ENCODE data around the gene REX1BD. TPM values are rescaled to one million over a fixed set of nuclear protein-coding genes. Genes with fewer than 3 reads are reported as not detected.
A peak's percentile ranks its signal among the peaks of the same experiment; 100 is the strongest.

Gene REX1BD
- total RNA-seq, 4 donors from 2014 or later: 77.0 to 86.7 (median 82.6) TPM

- Histone ChIP-seq H3K9me3 (no peaks in the 10 kb centered on the region), H3K27ac (peak within 1 kb of the TSS; percentile 90), H3K36me3 (peaks cover 22% of the 10 kb centered on the region), H3K4me1 (peaks cover 16% of the 10 kb centered on the region), H3K4me3 (peak within 1 kb of the TSS; percentile 66), H3K27me3 (no peaks in the 10 kb centered on the region)
- WGBS: 0% methylated on average over 27 of the region's 86 CpGs
- DNase-seq (ENCODE audit: low spot score in 2 of 2): peak; percentile 97
- TF ChIP-seq CTCF (IDR thresholded peaks at IDR 0.05) (no peak), EP300 (IDR thresholded peaks at IDR 0.05) (no peak), POLR2A (IDR thresholded peaks at IDR 0.05) (no peak), POLR2AphosphoS5 (IDR thresholded peaks at IDR 0.05) (no peak)
These were observed 45.4 kb upstream of the REX1BD start, which contains the start of gene FKBP8 for GRCh38 chr19:18542941-18543813. FKBP8 (minus strand) TSS chr19:18543573; CDS start chr19:18541970, 1,603 bp downstream.

DNA sequence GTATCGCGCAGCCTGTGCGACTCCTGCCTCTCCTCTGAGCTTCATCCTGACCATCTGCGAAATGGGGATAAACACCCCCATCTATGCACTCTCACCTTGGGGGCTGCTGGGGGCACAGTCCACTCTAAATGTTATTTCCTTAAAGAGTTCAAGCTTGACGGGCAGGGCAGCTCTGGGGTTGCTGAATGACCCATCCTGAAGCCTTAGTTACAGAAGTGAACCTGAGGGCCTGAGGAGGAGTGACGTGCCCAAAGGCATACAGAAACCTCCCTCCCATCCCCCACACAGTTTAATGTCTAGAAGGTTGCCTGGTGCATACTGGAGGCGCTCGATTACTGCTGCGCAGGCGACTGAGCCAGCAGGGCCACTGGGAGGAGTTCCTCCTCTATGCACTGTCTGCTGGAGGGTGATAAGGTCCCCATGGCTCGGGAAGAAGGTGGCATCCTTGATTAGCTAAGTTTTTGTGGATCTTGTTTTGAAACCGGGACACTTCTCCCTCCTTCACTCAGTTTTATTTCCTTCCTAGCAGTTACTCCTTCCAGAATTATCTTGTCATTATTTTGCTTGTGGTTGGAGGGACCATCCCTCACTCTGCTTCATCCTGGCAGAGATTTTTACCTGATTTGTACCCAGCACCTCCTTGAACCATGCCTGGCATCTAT, 44.7 kb upstream of the REX1BD start:
- no peaks in the 10 kb centered on the region for H3K9me3 ChIP-seq
- DNase-seq (ENCODE audit: low spot score in 2 of 2): no peak
- H3K27me3 ChIP-seq: no peaks in the 10 kb centered on the region
- TF ChIP-seq EP300 (IDR thresholded peaks at IDR 0.05) (no peak), POLR2AphosphoS5 (IDR thresholded peaks at IDR 0.05) (no peak), CTCF (IDR thresholded peaks at IDR 0.05) (no peak), POLR2A (IDR thresholded peaks at IDR 0.05) (peak in 1 of 2 donors; percentile 12)
- H3K4me3 ChIP-seq: peak overlapping the region; percentile 66
- H3K4me1 ChIP-seq: peaks cover 16% of the 10 kb centered on the region
- WGBS: 8% methylated on average over 8 of the region's 12 CpGs
- peaks cover 16% of the 10 kb centered on the region for H3K36me3 ChIP-seq
- H3K27ac ChIP-seq: peak overlapping the region; percentile 90

- Histone ChIP-seq H3K9me3 (no peaks in the 10 kb centered on the region), H3K36me3 (no peaks in the 10 kb centered on the region), H3K4me1 (no peaks in the 10 kb centered on the region), H3K27me3 (no peaks in the 10 kb centered on the region), H3K27ac (no peak overlapping the region), H3K4me3 (no peak overlapping the region)
- DNase-seq (ENCODE audit: low spot score in 2 of 2): no peak
- TF ChIP-seq POLR2A (IDR thresholded peaks at IDR 0.05) (no peak), CTCF (IDR thresholded peaks at IDR 0.05) (no peak), POLR2AphosphoS5 (IDR thresholded peaks at IDR 0.05) (no peak), EP300 (IDR thresholded peaks at IDR 0.05) (no peak)
- WGBS: 71% methylated on average over 6 of the region's 6 CpGs
These were observed 37.0 kb upstream of the REX1BD start for GRCh38 chr19:18551631-18552030.

GRCh38 chr19:18557411-18558201, 31.0 kb upstream of the REX1BD start, which contains the start of gene KXD1:
KXD1 (plus strand) TSS chr19:18557870; CDS start chr19:18562057, 4,187 bp downstream.
- TF ChIP-seq EP300 (IDR thresholded peaks at IDR 0.05): no peak
- peak; percentile 54 to 92 (median 68) for TF ChIP-seq POLR2AphosphoS5 (IDR thresholded peaks at IDR 0.05)
- TF ChIP-seq CTCF (IDR thresholded peaks at IDR 0.05): no peak
- TF ChIP-seq POLR2A (IDR thresholded peaks at IDR 0.05): peak in 1 of 2 donors; percentile 57
- Histone ChIP-seq H3K27ac (peak within 1 kb of the TSS; percentile 90), H3K27me3 (no peaks in the 10 kb centered on the region), H3K4me3 (peak within 1 kb of the TSS; percentile 84), H3K4me1 (peaks cover 19% of the 10 kb centered on the region), H3K36me3 (peaks cover 6% of the 10 kb centered on the region), H3K9me3 (no peaks in the 10 kb centered on the region)
- peak; percentile 98 to 99 for DNase-seq (ENCODE audit: low spot score in 2 of 2)
- 4% methylated on average over 6 of the region's 58 CpGs for whole genome bisulfite sequencing

Measured in suprapubic skin (tissue), 4 donors.